Measurements from ENCODE around the gene F2. TPM values are rescaled to one million over a fixed set of nuclear protein-coding genes. Genes with fewer than 3 reads are reported as not detected.

F2 gene
- total and polyA plus RNA-seq, 2 of the 13 experiments (the other 11 are each of a cell fraction or from before 2014, with no cell fraction given), result 330 to 801 TPM

- Histone ChIP-seq H3K27me3 (ENCODE audit: control insufficient read depth in 1 of 2, insufficient read depth in 2 of 2, low read length in 2 of 2) (no peaks in the 10 kb centered on the region), H3K79me2 (ENCODE audit: insufficient read depth, low read length) (no peaks in the 10 kb centered on the region), H3K4me2 (ENCODE audit: low read depth, low read length) (no peak overlapping the region), H3K4me1 (ENCODE audit: insufficient read depth, low read length) (peaks cover 4% of the 10 kb centered on the region), H3K9me3 (ENCODE audit: low read length) (no peaks in the 10 kb centered on the region), H3K27ac (ENCODE audit: extremely low read length, insufficient read depth, low read length) (no peak overlapping the region), H3K36me3 (replicated peaks in 1 of 2; ENCODE audit: control insufficient read depth in 1 of 2, insufficient read depth in 2 of 2, low read length in 2 of 2) (peaks cover 29 to 68% of the 10 kb centered on the region in 2 experiments), H2AFZ (ENCODE audit: low read length) (no peak overlapping the region), H3K4me3 (replicated peaks in 1 of 3; ENCODE audit: insufficient read depth in 1 of 3, low read depth in 2 of 3, low read length in 3 of 3) (no peak overlapping the region), H4K20me1 (ENCODE audit: insufficient read depth, low read length) (no peaks in the 10 kb centered on the region), H3K9ac (ENCODE audit: insufficient read depth, low read depth, low read length) (no peak overlapping the region)
- POLR2A ChIA-PET, result no interaction called here
- in situ Hi-C loops (cut with HindIII; ENCODE audit: extremely low pct_ligation_motif_present, low pct_unique_long_range_greater_than_20kb) (no loop called here), intact Hi-C loops (cut with micrococcal nuclease; ENCODE audit: unreplicated experiment) (no loop called here)
- no peak for ATAC-seq
- no peak for DNase-seq (ENCODE audit: low spot score)
- no TSS peak for BruUV-seq (replicated peaks)
- no peak for FAIRE-seq
- CTCF ChIA-PET (ENCODE audit: low intra/inter-chr PET ratio, low total read pairs), result no interaction called here
- no peak for TF ChIP-seq RFX1 (IDR thresholded peaks at IDR 0.05)
- TF ChIP-seq ZNF549 (CRISPR knock-in tag; IDR thresholded peaks at IDR 0.05), result no peak
- TF ChIP-seq KLF6 (CRISPR knock-in tag; IDR thresholded peaks at IDR 0.05), result no peak
- TF ChIP-seq ZNF616 (CRISPR knock-in tag; IDR thresholded peaks at IDR 0.05; ENCODE audit: low read depth), result no peak
- no peak for TF ChIP-seq MAFF (IDR thresholded peaks at IDR 0.05; ENCODE audit: low read depth, low read length)
- TF ChIP-seq ZNF770 (CRISPR knock-in tag; IDR thresholded peaks at IDR 0.05), result no peak
- no peak for TF ChIP-seq KAT8 (CRISPR knock-in tag; IDR thresholded peaks at IDR 0.05)
- TF ChIP-seq KAT2B (IDR thresholded peaks at IDR 0.05; ENCODE audit: borderline replicate concordance, low read depth, low read length), result no peak
- TF ChIP-seq, protein P1, sequence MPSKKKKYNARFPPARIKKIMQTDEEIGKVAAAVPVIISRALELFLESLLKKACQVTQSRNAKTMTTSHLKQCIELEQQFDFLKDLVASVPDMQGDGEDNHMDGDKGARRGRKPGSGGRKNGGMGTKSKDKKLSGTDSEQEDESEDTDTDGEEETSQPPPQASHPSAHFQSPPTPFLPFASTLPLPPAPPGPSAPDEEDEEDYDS (CRISPR knock-in tag; IDR thresholded peaks at IDR 0.05), result no peak
- no peak for TF ChIP-seq PAX8 (CRISPR knock-in tag; IDR thresholded peaks at IDR 0.05; ENCODE audit: borderline replicate concordance)
- TF ChIP-seq IRX3 (CRISPR knock-in tag; IDR thresholded peaks at IDR 0.05; ENCODE audit: borderline replicate concordance, low read depth), result no peak
- no peak for TF ChIP-seq ZBTB39 (CRISPR knock-in tag; IDR thresholded peaks at IDR 0.05)
- no peak for TF ChIP-seq ZNF451 (CRISPR knock-in tag; IDR thresholded peaks at IDR 0.05)
- no peak for TF ChIP-seq ZBED4 (CRISPR knock-in tag; IDR thresholded peaks at IDR 0.05; ENCODE audit: borderline replicate concordance)
- no peak for TF ChIP-seq JARID2 (CRISPR knock-in tag; IDR thresholded peaks at IDR 0.05; ENCODE audit: insufficient replicate concordance)
- TF ChIP-seq ERF (CRISPR knock-in tag; IDR thresholded peaks at IDR 0.05), result no peak
- no peak for TF ChIP-seq PHF20 (CRISPR knock-in tag; IDR thresholded peaks at IDR 0.05)
- TF ChIP-seq MAZ (IDR thresholded peaks at IDR 0.05; ENCODE audit: borderline replicate concordance, low read depth, low read length), result no peak
- TF ChIP-seq MAZ (CRISPR knock-in tag; IDR thresholded peaks at IDR 0.05; ENCODE audit: low read depth), result no peak
These were observed 36.9 kb downstream of the F2 start for GRCh38 chr11:46755962-46756361.
